Measurements from ENCODE around the gene TCF7L1. TPM values are rescaled to one million over a fixed set of nuclear protein-coding genes. Genes with fewer than 3 reads are reported as not detected.
A peak's percentile ranks its signal among the peaks of the same experiment; 100 is the strongest.

The TCF7L1 gene
- total RNA-seq, 1 donor from 2014 or later = 0.19 TPM

GRCh38 chr2:85177031-85177824 lies 44.0 kb downstream of the TCF7L1 start:
- Mint-ChIP-seq H3K36me3 (ENCODE audit: low read depth) (no peaks in the 10 kb centered on the region), H3K4me1 (peaks cover 3% of the 10 kb centered on the region), H3K27me3 (peaks cover 2% of the 10 kb centered on the region), H3K4me3 (no peak overlapping the region), H3K27ac (no peak overlapping the region), H3K9me3 (no peaks in the 10 kb centered on the region)
- intact Hi-C loops (cut with micrococcal nuclease) = no loop called here
- DNase-seq = no peak

GRCh38 chr2:85178154-85178553 lies 45.0 kb downstream of the TCF7L1 start:
- Mint-ChIP-seq H3K27ac (no peak overlapping the region), H3K4me1 (peaks cover 3% of the 10 kb centered on the region), H3K4me3 (no peak overlapping the region), H3K36me3 (ENCODE audit: low read depth) (no peaks in the 10 kb centered on the region), H3K27me3 (peaks cover 2% of the 10 kb centered on the region), H3K9me3 (no peaks in the 10 kb centered on the region)
- intact Hi-C loops (cut with micrococcal nuclease) = no loop called here
- no peak for DNase-seq

- intact Hi-C loops (cut with micrococcal nuclease) = no loop called here
- Mint-ChIP-seq H3K36me3 (ENCODE audit: low read depth) (no peaks in the 10 kb centered on the region), H3K27ac (no peak overlapping the region), H3K27me3 (peaks cover 2% of the 10 kb centered on the region), H3K4me1 (peaks cover 3% of the 10 kb centered on the region), H3K9me3 (no peaks in the 10 kb centered on the region), H3K4me3 (no peak overlapping the region)
- DNase-seq = no peak
Measured at GRCh38 chr2:85178980-85179411, 45.8 kb downstream of the TCF7L1 start.

DNA sequence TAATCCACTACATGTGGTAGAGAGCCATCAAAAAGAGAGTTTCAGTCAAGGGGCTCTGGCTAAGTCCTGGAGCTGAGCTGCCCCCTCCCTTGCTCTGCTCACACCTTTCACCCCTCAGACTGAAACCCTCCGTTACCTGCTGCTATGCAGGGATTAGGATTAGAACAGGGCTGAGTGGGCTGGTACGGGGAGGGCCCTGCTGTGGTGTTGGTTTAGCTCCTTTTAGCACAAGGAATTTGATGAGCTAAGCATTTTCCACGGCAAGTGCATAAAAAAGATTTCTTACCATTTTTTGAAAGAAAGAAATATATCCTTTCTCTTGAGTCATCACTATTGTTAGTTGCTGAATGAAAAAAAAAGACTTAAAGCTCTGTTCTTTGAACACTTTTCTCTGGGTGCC lies 46.3 kb downstream of the TCF7L1 start:
- peaks cover 2% of the 10 kb centered on the region for H3K27me3 Mint-ChIP-seq
- DNase-seq = no peak
- intact Hi-C loops (cut with micrococcal nuclease) = no loop called here
- peaks cover 3% of the 10 kb centered on the region for H3K4me1 Mint-ChIP-seq
- H3K4me3 Mint-ChIP-seq = no peak overlapping the region
- no peaks in the 10 kb centered on the region for H3K36me3 Mint-ChIP-seq (ENCODE audit: low read depth)
- no peak overlapping the region for H3K27ac Mint-ChIP-seq
- no peaks in the 10 kb centered on the region for H3K9me3 Mint-ChIP-seq

- intact Hi-C loops (cut with micrococcal nuclease) = no loop called here
- no peak for DNase-seq
- H3K4me1 Mint-ChIP-seq = peaks cover 3% of the 10 kb centered on the region
- no peaks in the 10 kb centered on the region for H3K9me3 Mint-ChIP-seq
- H3K27ac Mint-ChIP-seq = no peak overlapping the region
- no peaks in the 10 kb centered on the region for H3K36me3 Mint-ChIP-seq (ENCODE audit: low read depth)
- peaks cover 2% of the 10 kb centered on the region for H3K27me3 Mint-ChIP-seq
- no peak overlapping the region for H3K4me3 Mint-ChIP-seq
Measured at GRCh38 chr2:85180322-85181133, 47.3 kb downstream of the TCF7L1 start.

- H3K36me3 Mint-ChIP-seq (ENCODE audit: low read depth) = no peaks in the 10 kb centered on the region
- H3K4me3 Mint-ChIP-seq = no peak overlapping the region
- H3K9me3 Mint-ChIP-seq = no peaks in the 10 kb centered on the region
- DNase-seq = no peak
- intact Hi-C loops (cut with micrococcal nuclease) = no loop called here
- H3K27ac Mint-ChIP-seq = no peak overlapping the region
- H3K4me1 Mint-ChIP-seq = peaks cover 3% of the 10 kb centered on the region
- no peaks in the 10 kb centered on the region for H3K27me3 Mint-ChIP-seq
Measured at GRCh38 chr2:85181134-85181631, 48.0 kb downstream of the TCF7L1 start.

DNA sequence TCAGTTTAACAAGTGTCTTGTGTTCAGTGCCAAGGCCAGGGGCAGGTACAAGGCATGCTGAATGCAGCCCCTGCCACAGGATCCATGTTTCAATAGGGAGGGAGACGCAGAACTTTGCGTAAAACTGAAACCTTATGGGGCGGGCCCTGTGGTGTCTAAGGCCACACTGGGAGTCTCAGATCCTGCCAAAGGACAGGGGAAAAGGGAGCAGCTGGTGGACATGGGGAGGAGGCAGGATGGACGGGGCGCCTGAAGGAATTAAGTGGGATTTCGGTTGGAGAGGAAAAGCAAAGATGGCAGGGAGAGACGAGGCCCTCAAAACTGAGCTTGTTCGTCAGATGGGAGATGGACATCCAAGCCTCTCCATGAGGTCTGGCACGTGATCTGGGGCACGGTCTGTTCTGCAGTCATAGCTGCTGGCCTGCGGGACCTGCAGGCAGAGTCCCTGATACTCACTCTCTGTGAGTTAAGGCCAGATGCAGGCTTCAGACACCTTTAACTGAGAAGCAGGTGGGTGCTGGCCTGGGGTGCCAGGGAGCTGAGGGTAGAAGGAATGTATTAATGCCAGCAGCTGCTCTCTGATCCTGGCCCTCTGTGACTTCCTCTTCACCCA lies 48.8 kb downstream of the TCF7L1 start:
- peaks cover 2% of the 10 kb centered on the region for H3K27me3 Mint-ChIP-seq
- no peaks in the 10 kb centered on the region for H3K9me3 Mint-ChIP-seq
- H3K27ac Mint-ChIP-seq = no peak overlapping the region
- DNase-seq = no peak
- H3K4me1 Mint-ChIP-seq = peaks cover 5% of the 10 kb centered on the region
- no peak overlapping the region for H3K4me3 Mint-ChIP-seq
- no peaks in the 10 kb centered on the region for H3K36me3 Mint-ChIP-seq (ENCODE audit: low read depth)
- intact Hi-C loops (cut with micrococcal nuclease) = no loop called here

DNA sequence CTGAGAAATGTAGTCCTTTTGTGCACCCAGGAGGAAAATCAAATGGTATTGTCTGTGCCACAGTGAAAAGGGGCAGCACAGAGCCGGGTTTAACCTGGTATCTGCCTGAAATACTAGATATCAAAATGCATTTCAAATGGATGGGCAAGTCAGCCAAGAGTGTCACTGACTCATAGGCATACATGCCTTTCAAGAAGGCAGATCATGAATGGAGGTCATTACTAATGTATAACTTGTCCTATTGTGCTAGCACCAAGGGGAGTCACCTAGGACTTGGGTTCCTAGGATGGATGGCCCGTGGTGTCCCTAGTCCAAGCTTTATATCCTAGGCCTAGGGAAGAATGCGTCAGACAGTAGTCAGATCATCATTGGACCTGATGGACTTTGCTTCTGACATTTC lies 49.9 kb downstream of the TCF7L1 start:
- Mint-ChIP-seq H3K27me3 (peaks cover 12% of the 10 kb centered on the region), H3K36me3 (ENCODE audit: low read depth) (no peaks in the 10 kb centered on the region), H3K4me3 (no peak overlapping the region), H3K27ac (no peak overlapping the region), H3K9me3 (no peaks in the 10 kb centered on the region), H3K4me1 (peaks cover 3% of the 10 kb centered on the region)
- DNase-seq = no peak
- intact Hi-C loops (cut with micrococcal nuclease) = no loop called here

- Mint-ChIP-seq H3K27me3 (peaks cover 12% of the 10 kb centered on the region), H3K4me1 (peaks cover 3% of the 10 kb centered on the region), H3K36me3 (ENCODE audit: low read depth) (no peaks in the 10 kb centered on the region), H3K9me3 (no peaks in the 10 kb centered on the region), H3K4me3 (no peak overlapping the region), H3K27ac (no peak overlapping the region)
- no peak for DNase-seq
- intact Hi-C loops (cut with micrococcal nuclease) = no loop called here
Measured at GRCh38 chr2:85183479-85183878, 50.3 kb downstream of the TCF7L1 start.

- DNase-seq = no peak
- intact Hi-C loops (cut with micrococcal nuclease) = no loop called here
- Mint-ChIP-seq H3K4me1 (peaks cover 3% of the 10 kb centered on the region), H3K36me3 (ENCODE audit: low read depth) (no peaks in the 10 kb centered on the region), H3K27me3 (peaks cover 14% of the 10 kb centered on the region), H3K27ac (no peak overlapping the region), H3K4me3 (no peak overlapping the region), H3K9me3 (no peaks in the 10 kb centered on the region)
Measured at GRCh38 chr2:85184231-85184630, 51.0 kb downstream of the TCF7L1 start.

GRCh38 chr2:85184990-85185389 lies 51.8 kb downstream of the TCF7L1 start:
- peaks cover 14% of the 10 kb centered on the region for H3K27me3 Mint-ChIP-seq
- intact Hi-C loops (cut with micrococcal nuclease) = loop anchor here (5.0 kb wide), 1 partner anchor 102 kb away; no protein-coding TSS in a partner anchor
- peaks cover 3% of the 10 kb centered on the region for H3K4me1 Mint-ChIP-seq
- DNase-seq = no peak
- no peak overlapping the region for H3K4me3 Mint-ChIP-seq
- no peak overlapping the region for H3K27ac Mint-ChIP-seq
- H3K9me3 Mint-ChIP-seq = no peaks in the 10 kb centered on the region
- H3K36me3 Mint-ChIP-seq (ENCODE audit: low read depth) = no peaks in the 10 kb centered on the region

DNA sequence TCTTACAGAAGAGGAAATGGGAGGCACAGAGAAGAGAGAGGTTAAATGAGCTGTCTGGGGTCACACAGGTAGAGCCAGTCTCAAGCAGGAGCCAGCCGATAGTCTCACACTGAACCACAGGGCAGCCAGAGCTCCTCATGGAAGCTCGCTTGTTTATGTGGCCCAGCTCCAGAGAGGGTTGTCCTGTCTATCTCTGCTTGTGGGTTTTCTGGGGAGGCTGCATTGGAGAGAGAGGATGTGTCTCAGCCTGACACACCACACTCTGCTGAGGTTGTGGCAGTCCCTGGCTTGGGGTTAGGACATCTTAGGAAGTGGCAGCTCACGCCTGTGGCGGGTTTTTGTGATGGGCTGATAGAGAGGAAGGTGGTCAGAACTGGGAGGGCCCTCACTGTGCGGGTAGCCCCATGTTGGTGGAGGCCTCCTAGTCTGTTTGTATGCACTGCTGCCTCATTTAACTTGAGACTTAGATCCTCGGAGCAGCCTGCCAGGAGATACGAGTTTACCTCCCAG lies 52.3 kb downstream of the TCF7L1 start:
- DNase-seq = no peak
- Mint-ChIP-seq H3K27ac (peak overlapping the region; percentile 42), H3K36me3 (ENCODE audit: low read depth) (no peaks in the 10 kb centered on the region), H3K4me1 (peaks cover 3% of the 10 kb centered on the region), H3K27me3 (peaks cover 16% of the 10 kb centered on the region), H3K4me3 (no peak overlapping the region), H3K9me3 (no peaks in the 10 kb centered on the region)
- intact Hi-C loops (cut with micrococcal nuclease) = loop anchor here (5.0 kb wide), 1 partner anchor 102 kb away; no protein-coding TSS in a partner anchor

DNA sequence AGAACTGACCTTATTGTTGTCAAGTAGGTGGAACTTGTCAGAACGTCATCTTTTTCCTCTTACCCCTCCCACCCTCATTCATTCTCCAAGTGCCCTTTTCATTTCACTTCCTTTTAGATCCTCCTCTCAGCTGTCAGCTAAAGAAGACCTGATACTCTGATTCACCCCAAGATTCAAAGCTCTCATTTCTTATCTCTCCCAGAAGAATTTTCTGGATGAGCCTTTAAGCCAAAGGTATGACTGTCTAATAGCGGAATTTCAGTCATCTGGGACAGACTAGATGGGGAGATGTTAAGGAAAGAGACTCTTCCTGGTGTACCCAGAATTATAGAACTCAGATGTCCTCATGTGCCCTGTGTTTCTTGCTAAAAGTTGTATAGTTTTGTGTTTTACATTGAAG lies 53.9 kb downstream of the TCF7L1 start:
- Mint-ChIP-seq H3K4me3 (no peak overlapping the region), H3K27ac (no peak overlapping the region), H3K9me3 (no peaks in the 10 kb centered on the region), H3K36me3 (ENCODE audit: low read depth) (no peaks in the 10 kb centered on the region), H3K4me1 (peaks cover 3% of the 10 kb centered on the region), H3K27me3 (peaks cover 16% of the 10 kb centered on the region)
- no peak for DNase-seq
- intact Hi-C loops (cut with micrococcal nuclease) = loop anchor here (5.0 kb wide), 1 partner anchor 100 kb away; no protein-coding TSS in a partner anchor
